Fibroblast of lung (primary cell): Measurements from ENCODE around the gene INF2.

Experiments used
- CTCF ChIP-seq, 2 donors: IDR thresholded peaks in 1 of 2; conservative IDR thresholded peaks in 1 of 2; 1 replicate in 1 of 2; 2 replicates in 1 of 2; pipeline ENCODE4 v1.5.1; 2011 to 2012; ENCODE audit warnings: low read length in 2 of 2, control low read depth in 1 of 2, inconsistent platforms in 1 of 2, low read depth in 1 of 2, mild to moderate bottlenecking in 1 of 2
- EZH2 ChIP-seq: IDR thresholded peaks from 2 replicates; pipeline ENCODE4 v1.5.1; 2012; ENCODE audit warnings: low read length, control low read depth, mild to moderate bottlenecking; ENCODE audit errors: missing control alignments

GRCh38 chr14:104755621-104756020, 66.2 kb downstream of the INF2 start:
- no peak for TF ChIP-seq EZH2
- no peak for TF ChIP-seq CTCF (conservative IDR thresholded peaks at IDR 0.05 in 1 of 2, IDR thresholded peaks at IDR 0.05 in 1 of 2; ENCODE audit: low read depth in 1 of 2, low read length in 2 of 2)
